H1 (cell line): Measurements from ENCODE around the gene TNFSF15. TPM values are rescaled to one million over a fixed set of nuclear protein-coding genes. Genes with fewer than 3 reads are reported as not detected.

Experiments used
- BACH1 ChIP-seq: IDR thresholded peaks from 2 replicates; pipeline ENCODE4 v1.6.1; 2012; ENCODE audit warnings: low read length, improper control_type of control experiment
- CHD1 ChIP-seq: IDR thresholded peaks from 2 replicates; pipeline ENCODE4 v1.6.1; 2012; ENCODE audit warnings: low read depth, low read length, improper control_type of control experiment
- RBBP5 ChIP-seq: IDR thresholded peaks from 2 replicates; pipeline ENCODE4 v1.7.1; 2012; ENCODE audit warnings: low read depth, mild to moderate bottlenecking, inconsistent platforms, low read length, moderate library complexity, borderline replicate concordance
- TCF12 ChIP-seq: IDR thresholded peaks from 2 replicates; pipeline ENCODE4 v1.6.1; 2011; ENCODE audit warnings: low read depth, mild to moderate bottlenecking, low read length
- polyA plus RNA-seq, 7 experiments: library from polyadenylated mRNA; depleted of rRNA in 3 of 7; stranded (reverse) in 5 of 7; unstranded in 2 of 7; fragments of >200 nt in 5 of 7; fragments of 200-250 nt in 2 of 7; gene quantifications; 1 replicate in 5 of 7; 2 replicates in 1 of 7; 4 replicates in 1 of 7; pipeline versions ENCODE4 v1.2.1 to v1.2.3, GENCODE V29; 2011 to 2013; ENCODE audit warnings: missing spikeins in 2 of 7, mixed read lengths in 2 of 7
- total RNA-seq: library from RNA; stranded (reverse); fragmentation: NEBNext Ultra II Directional; extraction: Animal tissue kit (Norgen Biotek cat#: 25700); gene quantifications from 2 replicates; pipeline ENCODE4 v1.2.1, GENCODE V29; 2021
- TF ChIP-seq, protein P1 (sequence below): fragments of 300-600 bp; sonication (generic); IDR thresholded peaks from 2 replicates; pipeline ENCODE4 v1.7.1; 2012; ENCODE audit warnings: low read length, moderate library complexity, mild to moderate bottlenecking, inconsistent platforms; ENCODE audit not compliant: insufficient replicate concordance
- TF ChIP-seq, protein P2 (sequence below): IDR thresholded peaks from 2 replicates; pipeline ENCODE4 v1.6.1; 2011; ENCODE audit warnings: low read length, improper control_type of control experiment

TNFSF15 gene
- total and polyA plus RNA-seq, 2 of the 8 experiments (the other 6 are each of a cell fraction or from before 2014, with no cell fraction given) = 0.09 to 0.17 TPM

DNA sequence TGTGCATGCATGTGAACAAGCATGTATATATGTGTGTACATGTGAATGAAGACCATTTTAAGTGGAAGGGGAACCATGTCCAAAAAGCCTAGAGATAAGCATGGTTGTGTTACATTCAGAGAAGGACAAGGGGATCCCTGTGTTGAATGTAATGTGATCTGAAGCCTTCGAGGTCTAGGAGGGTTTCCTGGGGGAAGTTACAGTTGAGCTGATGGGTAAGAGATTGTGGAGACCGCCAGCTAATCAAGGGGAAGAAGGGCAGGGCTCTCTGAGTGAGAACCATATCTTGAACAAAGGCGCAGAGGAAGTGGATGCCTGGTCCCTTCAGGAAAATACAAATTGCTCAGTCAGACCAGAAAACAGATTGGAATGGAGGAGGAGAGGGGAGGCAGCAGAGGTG, 45.5 kb upstream of the TNFSF15 start (continued):
- TF ChIP-seq, protein P1, sequence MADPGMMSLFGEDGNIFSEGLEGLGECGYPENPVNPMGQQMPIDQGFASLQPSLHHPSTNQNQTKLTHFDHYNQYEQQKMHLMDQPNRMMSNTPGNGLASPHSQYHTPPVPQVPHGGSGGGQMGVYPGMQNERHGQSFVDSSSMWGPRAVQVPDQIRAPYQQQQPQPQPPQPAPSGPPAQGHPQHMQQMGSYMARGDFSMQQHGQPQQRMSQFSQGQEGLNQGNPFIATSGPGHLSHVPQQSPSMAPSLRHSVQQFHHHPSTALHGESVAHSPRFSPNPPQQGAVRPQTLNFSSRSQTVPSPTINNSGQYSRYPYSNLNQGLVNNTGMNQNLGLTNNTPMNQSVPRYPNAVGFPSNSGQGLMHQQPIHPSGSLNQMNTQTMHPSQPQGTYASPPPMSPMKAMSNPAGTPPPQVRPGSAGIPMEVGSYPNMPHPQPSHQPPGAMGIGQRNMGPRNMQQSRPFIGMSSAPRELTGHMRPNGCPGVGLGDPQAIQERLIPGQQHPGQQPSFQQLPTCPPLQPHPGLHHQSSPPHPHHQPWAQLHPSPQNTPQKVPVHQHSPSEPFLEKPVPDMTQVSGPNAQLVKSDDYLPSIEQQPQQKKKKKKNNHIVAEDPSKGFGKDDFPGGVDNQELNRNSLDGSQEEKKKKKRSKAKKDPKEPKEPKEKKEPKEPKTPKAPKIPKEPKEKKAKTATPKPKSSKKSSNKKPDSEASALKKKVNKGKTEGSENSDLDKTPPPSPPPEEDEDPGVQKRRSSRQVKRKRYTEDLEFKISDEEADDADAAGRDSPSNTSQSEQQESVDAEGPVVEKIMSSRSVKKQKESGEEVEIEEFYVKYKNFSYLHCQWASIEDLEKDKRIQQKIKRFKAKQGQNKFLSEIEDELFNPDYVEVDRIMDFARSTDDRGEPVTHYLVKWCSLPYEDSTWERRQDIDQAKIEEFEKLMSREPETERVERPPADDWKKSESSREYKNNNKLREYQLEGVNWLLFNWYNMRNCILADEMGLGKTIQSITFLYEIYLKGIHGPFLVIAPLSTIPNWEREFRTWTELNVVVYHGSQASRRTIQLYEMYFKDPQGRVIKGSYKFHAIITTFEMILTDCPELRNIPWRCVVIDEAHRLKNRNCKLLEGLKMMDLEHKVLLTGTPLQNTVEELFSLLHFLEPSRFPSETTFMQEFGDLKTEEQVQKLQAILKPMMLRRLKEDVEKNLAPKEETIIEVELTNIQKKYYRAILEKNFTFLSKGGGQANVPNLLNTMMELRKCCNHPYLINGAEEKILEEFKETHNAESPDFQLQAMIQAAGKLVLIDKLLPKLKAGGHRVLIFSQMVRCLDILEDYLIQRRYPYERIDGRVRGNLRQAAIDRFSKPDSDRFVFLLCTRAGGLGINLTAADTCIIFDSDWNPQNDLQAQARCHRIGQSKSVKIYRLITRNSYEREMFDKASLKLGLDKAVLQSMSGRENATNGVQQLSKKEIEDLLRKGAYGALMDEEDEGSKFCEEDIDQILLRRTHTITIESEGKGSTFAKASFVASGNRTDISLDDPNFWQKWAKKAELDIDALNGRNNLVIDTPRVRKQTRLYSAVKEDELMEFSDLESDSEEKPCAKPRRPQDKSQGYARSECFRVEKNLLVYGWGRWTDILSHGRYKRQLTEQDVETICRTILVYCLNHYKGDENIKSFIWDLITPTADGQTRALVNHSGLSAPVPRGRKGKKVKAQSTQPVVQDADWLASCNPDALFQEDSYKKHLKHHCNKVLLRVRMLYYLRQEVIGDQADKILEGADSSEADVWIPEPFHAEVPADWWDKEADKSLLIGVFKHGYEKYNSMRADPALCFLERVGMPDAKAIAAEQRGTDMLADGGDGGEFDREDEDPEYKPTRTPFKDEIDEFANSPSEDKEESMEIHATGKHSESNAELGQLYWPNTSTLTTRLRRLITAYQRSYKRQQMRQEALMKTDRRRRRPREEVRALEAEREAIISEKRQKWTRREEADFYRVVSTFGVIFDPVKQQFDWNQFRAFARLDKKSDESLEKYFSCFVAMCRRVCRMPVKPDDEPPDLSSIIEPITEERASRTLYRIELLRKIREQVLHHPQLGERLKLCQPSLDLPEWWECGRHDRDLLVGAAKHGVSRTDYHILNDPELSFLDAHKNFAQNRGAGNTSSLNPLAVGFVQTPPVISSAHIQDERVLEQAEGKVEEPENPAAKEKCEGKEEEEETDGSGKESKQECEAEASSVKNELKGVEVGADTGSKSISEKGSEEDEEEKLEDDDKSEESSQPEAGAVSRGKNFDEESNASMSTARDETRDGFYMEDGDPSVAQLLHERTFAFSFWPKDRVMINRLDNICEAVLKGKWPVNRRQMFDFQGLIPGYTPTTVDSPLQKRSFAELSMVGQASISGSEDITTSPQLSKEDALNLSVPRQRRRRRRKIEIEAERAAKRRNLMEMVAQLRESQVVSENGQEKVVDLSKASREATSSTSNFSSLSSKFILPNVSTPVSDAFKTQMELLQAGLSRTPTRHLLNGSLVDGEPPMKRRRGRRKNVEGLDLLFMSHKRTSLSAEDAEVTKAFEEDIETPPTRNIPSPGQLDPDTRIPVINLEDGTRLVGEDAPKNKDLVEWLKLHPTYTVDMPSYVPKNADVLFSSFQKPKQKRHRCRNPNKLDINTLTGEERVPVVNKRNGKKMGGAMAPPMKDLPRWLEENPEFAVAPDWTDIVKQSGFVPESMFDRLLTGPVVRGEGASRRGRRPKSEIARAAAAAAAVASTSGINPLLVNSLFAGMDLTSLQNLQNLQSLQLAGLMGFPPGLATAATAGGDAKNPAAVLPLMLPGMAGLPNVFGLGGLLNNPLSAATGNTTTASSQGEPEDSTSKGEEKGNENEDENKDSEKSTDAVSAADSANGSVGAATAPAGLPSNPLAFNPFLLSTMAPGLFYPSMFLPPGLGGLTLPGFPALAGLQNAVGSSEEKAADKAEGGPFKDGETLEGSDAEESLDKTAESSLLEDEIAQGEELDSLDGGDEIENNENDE = no peak
- TF ChIP-seq TCF12 = no peak
- TF ChIP-seq CHD1 = no peak
- TF ChIP-seq BACH1 = no peak
- TF ChIP-seq RBBP5 = no peak
- TF ChIP-seq, protein P2, sequence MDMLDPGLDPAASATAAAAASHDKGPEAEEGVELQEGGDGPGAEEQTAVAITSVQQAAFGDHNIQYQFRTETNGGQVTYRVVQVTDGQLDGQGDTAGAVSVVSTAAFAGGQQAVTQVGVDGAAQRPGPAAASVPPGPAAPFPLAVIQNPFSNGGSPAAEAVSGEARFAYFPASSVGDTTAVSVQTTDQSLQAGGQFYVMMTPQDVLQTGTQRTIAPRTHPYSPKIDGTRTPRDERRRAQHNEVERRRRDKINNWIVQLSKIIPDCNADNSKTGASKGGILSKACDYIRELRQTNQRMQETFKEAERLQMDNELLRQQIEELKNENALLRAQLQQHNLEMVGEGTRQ = no peak
